ENCODE data around the gene ITPRID1.
"Not testable (repeated sequence)": the region's sequence is repeated elsewhere in the genome, so short reads cannot be mapped to it uniquely, and the experiment has no call there.

The ITPRID1 gene

DNA sequence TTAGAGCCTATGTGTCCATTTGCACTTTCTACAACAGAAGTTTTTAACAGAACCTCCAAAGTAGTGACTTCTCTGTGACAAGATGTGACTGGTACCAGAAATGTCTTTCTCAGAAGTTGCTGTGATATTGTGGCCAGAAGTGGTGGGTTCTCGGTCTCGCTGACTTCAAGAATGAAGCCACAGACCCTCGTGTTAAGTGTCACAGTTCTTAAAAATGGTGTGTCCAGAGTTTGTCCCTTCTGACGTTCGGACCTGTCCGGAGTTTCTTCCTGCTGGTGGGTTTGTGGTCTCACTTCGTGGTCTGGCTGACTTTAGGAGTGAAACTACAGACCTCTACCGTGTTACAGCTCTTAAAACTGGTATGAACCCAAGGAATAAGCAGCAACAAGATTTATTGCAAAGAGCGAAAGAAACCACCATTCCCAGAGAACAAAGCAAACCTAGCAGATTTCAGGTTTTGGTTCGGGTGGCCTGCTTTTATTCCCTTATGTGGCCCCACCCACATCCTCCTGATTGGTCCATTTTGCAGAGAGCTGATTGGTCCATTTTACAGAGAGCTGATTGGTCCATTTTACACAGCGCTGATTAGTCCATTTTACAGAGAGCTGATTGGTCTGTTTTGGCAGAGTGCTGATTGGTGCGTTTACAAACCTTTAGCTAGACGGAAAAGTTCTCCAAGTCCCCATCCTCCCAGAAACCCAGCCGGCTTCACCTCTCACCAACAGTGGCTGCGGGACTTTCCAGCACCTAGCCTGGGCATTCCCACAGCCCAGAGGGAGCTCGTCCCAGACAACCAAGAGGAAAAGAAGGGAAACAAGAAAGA, 3.0 kb downstream of the ITPRID1 start:
- no peak for DNase-seq (ENCODE audit: low read depth in 2 of 2)

DNA sequence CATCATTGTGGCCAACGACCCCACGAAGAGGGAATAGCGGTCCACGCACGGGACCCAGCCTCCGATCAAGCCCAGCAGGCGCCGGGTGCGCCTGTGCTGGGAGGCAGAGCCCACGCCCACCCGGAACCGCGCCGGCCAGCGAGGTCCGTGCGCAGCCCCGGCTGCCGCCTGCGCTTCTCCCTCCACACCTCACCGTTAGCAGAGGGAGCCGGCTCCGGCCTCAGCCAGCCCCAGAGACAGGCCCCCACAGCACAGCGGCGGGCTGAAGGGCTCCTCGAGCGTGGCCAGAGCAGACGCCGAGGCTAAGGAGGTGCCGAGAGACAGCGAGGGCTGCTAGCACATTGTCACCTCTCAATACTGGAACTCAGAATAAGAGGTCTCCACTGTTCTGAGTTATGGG, 3.6 kb downstream of the ITPRID1 start:
- DNase-seq (ENCODE audit: low read depth in 2 of 2), result no peak

DNA sequence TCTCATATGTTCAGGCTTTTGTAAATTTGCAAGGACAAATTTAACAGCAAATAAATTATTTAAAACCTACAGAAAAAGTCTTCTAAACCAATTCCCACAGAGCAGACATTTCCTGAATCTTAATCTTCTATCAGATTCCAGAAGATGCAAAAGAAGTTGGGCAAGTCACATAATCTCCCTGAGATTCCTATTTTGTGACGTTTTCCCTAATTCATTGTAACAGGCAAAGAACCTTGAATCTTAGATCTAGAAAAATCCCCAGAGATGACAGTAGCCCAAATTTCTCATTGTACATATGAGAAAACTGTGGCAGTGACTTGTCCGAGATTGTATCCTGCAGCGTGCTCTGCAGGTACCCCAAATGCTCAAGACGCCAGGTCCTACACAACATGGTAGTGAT, 4.9 kb downstream of the ITPRID1 start:
- DNase-seq (ENCODE audit: low read depth in 2 of 2), result no peak

DNA sequence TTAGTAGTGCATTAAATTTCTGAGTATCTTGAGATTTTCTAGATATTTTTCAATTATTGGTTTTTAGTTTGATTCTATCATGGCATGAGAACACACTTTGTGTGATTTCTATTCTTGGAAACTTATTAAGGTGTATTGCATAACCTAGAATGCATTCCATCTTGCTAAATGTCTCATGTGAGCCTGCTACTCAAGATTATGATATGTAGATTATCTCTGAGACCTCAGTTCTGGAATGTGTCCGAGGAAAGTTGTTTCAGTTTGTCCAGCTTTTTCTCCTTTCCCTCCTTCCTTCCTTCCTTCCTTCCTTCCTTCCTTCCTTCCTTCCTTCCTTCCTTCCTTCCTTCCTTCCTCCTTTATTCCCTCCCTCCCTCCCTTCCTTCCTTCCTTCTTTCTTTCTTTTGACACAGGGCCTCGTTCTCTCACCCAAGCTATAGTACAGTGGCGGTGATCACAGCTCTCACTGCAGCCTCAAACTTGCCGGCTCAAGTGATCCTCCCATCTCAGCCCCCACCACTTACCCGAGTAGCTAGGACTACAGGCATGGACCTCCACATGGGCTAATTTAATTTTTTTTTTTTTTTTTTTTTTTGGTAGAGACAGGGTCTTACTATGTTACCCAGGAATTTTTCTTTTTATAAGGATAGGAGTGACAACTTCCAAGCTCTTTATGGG, 7.6 kb downstream of the ITPRID1 start:
- no peak for DNase-seq (ENCODE audit: low read depth in 2 of 2)

DNA sequence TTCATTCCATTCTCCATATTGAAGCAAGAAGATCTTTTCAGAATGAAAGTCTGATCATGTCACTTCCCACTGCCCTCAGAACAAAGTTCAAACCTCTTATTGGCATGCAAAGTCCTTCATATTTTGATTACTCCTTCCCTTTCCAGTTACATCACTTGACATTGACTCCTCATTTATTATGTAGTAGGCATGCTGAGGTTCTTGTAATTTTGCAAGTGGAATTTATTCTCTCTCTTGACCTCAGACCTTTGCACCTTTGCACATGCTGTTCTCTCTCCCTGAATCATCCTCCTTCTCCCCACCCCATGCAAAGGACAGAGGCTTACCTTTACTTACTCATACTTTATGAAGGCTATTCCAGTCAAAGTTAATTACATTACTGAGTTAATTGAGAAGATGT, 13.0 kb downstream of the ITPRID1 start:
- DNase-seq (ENCODE audit: low read depth in 2 of 2), result no peak

DNA sequence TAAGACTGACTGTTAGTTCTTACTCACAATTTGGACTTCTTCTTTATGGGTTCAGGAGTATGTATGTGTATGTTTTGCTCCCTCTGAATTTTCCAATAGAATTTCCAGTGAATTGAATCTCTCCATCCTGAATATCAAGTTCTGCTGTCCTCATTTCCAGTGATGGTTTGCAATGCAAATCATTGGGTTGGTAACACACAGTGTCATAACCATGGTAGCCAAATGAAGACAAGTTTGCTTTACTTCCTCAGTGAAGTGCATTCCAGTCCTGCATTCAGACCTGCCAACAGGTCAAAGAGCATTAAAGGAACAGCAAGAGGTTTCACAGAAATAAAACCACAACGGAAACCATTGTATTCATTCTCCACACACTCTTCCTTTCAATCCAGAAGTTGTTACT, 15.2 kb downstream of the ITPRID1 start:
- DNase-seq (ENCODE audit: low read depth in 2 of 2), result no peak

DNA sequence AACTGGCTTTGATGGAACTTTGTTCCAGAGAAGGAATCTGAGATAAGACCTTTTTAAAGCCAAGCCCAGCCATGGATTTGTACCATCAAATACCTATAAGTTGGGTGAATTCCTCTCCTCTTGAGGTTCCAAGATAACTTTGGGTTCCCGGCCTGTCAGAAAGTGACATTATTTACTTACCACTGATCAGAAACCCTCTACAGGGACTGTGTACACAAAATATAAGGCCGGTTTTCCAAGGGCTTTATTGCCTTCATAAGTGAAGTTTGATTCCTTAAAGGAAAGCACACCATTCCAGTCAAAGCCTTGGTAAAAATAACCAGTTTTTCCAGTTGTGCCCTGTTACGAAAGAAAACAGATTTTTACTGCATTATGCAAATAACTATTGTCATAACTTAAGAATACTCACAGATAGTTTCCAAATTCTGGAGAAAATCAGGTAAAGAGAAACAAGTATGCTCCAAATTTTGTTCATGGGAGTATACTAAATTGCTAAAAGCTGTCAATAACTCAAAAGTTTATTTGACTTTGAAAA, 26.8 kb downstream of the ITPRID1 start:
- DNase-seq (ENCODE audit: low read depth in 2 of 2), result not testable (repeated sequence)

DNA sequence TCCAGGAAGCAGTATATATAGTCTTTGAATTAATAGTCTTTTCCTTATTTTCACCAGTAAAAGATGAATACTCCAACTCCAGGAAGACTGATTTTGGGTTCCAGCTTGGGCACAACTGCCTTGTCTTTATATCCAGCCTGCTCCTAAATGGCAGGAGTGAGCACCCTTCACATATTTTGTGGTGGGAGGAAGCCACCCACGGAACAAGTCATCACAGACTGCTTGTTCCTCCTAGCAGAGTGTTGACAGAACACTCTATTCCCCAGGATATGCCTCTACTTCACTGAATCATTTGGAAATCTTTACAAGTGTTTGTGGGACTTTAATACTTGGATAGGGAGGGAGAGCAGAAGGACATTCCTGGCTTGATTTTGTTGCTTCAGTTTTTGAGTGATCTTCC, 31.7 kb downstream of the ITPRID1 start:
- DNase-seq (ENCODE audit: low read depth in 2 of 2), result no peak

DNA sequence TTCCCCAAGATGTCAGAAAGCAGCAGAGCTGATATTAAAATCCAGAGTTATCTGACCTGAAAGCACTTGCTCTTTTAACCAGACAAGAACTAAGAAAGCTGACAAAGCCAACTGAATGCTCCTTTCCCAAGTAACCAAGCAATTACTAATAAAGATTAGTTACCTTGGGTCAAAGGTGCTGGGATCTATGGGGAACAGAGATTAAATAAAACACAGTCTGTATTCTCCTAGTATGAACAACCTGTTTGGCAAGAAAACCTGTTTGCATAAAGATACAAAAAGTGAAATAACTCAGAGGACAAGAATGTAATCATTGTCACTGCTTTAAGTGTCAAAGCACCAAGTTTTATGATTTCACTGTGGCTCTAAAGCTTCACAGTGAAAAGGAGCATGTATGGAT, 35.7 kb downstream of the ITPRID1 start:
- no peak for DNase-seq (ENCODE audit: low read depth in 2 of 2)

DNA sequence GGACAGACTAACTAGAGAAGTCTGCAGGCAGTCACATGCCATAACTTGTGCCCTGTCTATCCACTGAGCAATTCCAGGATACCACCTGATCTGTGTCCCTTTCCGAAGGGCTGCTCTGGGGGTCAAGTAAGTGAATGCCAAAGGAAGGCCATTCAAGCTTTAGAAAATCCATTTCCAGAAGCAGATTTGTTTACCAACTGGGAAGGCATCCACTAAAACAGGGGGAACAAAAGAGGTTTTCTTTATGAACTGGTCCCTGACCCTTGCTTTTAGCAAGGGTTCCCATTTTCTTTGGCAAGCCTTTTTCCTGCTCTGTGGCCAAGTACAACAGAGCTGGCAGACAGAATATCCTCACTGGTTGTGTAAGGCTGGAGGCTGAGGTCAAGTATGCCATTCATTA, 36.5 kb downstream of the ITPRID1 start:
- no peak for DNase-seq (ENCODE audit: low read depth in 2 of 2)

DNA sequence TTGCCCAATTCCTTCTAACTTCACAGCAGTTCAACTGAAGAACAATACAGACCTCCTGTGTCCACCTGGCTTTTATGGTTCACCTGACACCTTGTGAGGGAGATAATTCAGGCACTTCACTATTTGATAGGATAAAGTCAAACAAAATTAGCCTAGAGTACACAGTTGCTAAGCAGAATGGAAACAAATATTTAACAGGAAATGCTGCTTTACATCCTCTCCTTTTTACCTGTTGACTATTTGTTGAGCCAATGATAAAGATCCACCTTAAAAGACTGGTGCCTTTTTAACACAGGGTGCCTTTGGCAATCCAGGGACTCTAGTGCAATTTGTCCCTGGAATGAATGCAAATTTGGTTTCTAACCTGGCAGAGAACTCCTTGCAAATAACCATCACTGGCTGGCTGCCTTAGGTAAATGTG, 39.8 kb downstream of the ITPRID1 start:
- DNase-seq (ENCODE audit: low read depth in 2 of 2), result no peak

DNA sequence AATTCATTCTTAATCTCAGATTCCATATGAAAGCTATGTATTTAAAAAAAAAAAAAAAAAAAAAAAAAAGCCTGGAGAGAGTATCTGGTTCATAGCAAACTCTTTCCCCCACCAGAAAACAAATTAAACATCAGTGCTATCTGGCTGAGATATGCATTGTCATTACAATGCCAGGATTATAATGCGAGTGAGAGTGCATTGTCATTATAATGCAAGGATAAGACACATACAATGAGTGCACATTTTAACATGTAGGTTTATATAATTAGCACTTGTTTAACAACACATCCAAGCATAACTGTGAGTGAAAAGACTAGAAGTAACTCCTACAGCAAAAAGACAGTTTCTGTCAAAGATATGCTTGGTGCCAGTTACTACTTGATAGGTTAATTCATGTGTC, 48.1 kb downstream of the ITPRID1 start:
- no peak for DNase-seq (ENCODE audit: low read depth in 2 of 2)

DNA sequence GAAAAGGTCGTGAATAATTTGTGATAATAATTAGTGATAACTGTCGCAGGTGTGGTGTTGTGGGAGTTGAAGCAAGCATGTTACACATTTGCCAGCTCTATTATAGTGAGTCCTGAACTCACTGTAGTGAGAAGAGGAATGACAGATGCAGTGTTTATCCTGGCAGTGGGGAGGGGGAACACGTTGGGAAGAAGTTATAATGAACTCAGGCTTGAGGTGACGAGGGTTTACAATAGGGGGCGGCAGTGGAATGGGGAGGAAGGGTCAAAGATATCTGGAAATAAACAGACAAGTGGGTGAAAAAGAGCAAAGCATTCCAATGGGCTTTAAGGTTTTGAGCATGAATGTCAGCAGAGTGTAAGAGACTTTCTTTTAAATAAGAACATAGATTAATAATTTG, 49.6 kb downstream of the ITPRID1 start:
- no peak for DNase-seq (ENCODE audit: low read depth in 2 of 2)

DNA sequence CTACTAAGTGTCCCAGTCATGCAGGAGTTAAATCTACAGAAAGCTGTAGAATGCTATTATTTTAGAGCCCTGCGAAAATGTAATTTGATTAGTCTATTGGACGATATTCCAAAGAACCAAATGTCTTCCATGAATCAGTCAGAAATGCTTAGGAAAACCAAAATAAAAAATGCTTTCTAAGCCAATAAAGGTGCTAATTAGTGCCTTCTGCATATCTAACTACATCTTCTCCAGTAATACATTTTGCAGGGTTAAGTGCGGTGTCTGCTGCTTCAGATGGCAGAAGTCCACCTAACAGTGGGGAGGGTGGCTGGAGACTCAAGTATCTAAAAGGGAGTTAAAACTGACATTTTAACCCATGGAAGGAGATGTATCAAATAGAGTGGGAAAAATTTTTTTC, 50.1 kb downstream of the ITPRID1 start:
- DNase-seq (ENCODE audit: low read depth in 2 of 2), result no peak

DNA sequence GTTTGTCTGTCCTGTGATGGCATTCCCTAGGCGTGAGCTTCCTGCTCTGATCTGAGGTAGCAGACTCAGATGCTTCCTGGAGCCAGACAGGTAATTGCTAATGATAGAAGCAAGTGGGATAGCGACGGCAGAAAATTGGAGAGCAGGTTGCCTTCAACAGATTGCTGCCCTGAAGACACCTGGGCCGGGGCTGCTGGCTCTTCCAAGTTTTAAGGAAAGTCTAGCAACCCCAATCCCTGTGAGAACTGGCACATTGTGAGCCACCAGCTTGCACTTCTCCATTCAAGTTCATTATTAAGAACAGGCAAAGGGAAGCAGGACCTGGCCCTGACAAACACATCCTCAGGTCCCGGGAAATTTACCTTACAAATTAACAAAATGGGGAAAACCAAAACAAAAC, 50.8 kb downstream of the ITPRID1 start:
- no peak for DNase-seq (ENCODE audit: low read depth in 2 of 2)

DNA sequence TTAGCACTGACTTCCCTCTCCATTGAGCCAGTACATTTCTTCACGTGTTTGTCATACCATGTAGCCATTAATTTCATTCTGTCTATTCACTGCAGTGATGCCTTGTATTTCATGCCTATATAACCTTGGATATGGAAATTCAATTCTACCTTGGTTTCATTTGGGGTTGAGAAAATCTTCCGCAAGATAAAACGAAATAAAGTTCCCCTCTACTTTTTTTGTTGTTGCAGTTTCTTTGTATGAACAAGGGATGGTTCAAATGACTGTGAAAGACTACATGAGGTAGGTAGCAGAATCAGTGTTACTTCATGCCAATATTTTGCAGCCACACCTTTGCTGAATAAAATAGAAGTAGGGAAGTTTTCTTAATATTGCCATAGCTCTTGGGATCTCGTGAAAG, 55.6 kb downstream of the ITPRID1 start:
- no peak for DNase-seq (ENCODE audit: low read depth in 2 of 2)

DNA sequence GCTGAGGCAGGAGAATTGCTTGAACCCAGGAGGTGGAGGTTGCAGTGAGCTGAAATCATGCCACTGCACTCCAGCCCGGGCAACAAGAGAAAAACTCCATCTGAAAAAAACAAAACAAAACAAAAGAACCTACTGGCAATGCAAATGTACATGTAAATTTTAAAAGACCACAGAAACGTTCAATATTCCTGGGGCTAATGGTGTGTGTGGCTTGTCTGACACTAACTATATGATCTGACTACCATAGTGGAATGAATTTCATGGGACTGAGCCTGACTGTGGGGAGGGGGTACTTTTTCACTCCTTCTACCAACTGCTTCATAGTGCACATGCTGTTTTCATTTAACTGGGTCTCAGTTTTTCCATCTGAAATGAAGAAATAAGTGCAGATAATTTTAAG, 69.6 kb downstream of the ITPRID1 start:
- DNase-seq (ENCODE audit: low read depth in 2 of 2), result no peak

DNA sequence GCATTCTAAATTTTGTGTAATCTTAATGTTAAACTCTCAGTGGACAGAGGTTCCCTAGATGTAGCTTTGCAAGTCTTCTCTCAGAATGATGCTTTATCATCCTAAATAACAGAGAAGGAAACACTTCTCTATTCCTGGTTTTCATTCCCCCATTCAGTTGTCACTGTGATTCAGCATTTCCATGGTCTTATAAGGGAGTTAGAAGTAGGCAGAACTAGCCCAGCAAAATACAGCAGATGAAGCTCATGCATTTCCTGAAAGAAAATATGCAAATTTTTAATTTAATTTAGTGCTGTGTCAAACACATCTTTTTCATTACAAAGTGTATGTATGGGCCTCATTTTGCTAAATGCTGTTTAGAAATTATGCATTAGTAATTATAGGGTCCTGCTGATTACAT, 70.1 kb downstream of the ITPRID1 start:
- no peak for DNase-seq (ENCODE audit: low read depth in 2 of 2)

DNA sequence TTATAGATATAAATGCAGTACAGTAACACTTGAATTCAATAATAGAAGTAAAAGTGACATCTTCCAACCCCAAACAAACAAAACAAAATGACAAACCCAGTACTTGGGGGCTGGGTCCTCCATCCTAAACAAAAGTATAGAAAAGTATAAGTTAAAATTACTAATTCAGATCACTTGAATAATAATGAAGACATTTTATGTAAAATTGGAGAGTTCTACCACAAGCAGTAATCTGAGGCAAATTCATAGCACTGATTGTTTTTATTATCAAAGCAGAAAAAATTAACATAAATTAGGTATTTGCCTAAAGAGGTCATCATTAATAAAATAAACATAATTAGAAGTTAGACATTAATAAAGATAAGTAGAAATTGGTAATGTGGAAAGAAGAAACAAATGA, 81.5 kb downstream of the ITPRID1 start:
- DNase-seq (ENCODE audit: low read depth in 2 of 2), result no peak

DNA sequence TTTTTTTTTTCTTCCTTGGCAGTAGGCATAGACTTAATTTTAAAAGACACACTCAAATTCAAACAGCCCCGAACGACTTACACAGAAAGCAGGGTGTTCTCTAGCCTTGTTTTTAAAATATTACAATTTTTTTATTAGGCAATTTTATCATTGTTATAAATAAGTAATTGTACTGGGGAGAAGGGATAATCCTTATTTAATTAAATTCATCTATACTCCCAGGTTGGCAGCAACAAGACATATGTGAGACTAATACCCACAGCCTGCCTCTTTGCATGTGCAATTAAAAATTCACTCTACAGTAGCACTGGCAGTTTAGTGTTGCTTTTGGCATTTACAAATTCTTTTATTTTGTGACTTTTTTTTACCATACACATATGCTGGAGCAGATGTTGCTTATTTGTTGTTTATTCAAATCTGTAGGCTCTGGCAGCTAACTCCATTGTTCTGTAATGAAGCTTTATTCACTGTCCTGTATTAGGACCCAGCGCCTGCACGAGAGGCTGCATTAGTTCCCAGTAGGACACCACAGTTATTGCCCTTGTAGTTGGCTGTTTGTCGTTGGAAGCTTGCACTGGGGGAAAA, 88.2 kb downstream of the ITPRID1 start:
- DNase-seq (ENCODE audit: low read depth in 2 of 2), result no peak

DNA sequence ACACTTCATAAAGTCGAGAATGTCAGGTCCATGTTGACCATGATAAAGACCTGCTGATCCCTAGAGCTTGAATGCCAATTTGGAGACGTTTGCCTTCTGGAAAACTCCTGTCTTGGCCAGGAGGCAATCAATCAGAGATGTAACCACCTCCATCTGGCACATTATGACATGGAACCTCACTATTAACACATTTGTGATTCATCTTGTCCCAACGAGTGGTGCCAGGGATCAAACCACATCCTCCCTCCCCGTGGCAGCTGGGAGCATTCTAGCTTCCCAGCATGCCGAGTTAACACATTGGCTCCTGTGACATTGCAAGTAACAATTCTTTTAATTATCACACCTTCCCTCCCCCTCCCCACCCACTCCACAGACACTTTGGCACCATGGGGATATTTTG, 89.2 kb downstream of the ITPRID1 start:
- DNase-seq (ENCODE audit: low read depth in 2 of 2), result no peak

DNA sequence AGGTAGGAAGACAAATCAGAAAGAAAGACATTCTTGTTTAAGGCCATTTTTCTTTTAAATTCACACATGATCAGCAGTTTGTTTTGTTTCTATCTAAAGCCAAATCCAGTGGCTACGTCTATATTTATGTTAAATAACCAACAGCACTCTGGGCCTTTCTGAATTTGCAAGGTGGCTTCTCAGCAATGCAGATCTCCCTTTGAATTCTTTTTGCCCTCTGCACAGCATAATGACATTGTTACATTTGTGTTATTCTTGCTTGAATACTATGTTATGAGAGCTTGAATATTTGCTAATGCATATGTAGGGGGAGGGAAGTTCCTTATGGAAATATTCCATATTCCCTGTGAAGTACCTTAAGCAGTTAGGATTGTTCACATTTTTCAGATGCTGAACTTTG, 99.7 kb downstream of the ITPRID1 start:
- DNase-seq (ENCODE audit: low read depth in 2 of 2), result no peak

DNA sequence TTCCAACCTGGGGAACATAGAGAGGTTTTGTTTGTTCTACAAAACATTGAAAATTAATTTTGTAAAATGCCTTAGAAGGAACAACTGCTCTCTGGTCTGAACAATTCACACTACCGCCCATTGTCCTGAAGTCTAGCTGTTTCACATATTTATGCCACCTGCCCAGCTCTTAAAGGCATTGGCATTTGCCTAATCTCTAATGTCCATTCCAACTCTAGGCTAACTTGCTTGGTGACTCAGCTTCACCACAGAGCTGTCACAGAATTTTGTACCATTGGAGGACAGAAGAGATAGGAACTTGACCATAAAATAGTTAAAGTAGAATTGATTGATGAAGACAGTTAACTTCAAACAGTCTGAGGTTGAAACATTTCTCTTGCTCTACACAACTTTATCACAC, 119.6 kb downstream of the ITPRID1 start:
- no peak for DNase-seq (ENCODE audit: low read depth in 2 of 2)
